ENCODE measurements around the gene FTO.
"Not testable (repeated sequence)": the region's sequence is repeated elsewhere in the genome, so short reads cannot be mapped to it uniquely, and the experiment has no call there.

The FTO gene

DNA sequence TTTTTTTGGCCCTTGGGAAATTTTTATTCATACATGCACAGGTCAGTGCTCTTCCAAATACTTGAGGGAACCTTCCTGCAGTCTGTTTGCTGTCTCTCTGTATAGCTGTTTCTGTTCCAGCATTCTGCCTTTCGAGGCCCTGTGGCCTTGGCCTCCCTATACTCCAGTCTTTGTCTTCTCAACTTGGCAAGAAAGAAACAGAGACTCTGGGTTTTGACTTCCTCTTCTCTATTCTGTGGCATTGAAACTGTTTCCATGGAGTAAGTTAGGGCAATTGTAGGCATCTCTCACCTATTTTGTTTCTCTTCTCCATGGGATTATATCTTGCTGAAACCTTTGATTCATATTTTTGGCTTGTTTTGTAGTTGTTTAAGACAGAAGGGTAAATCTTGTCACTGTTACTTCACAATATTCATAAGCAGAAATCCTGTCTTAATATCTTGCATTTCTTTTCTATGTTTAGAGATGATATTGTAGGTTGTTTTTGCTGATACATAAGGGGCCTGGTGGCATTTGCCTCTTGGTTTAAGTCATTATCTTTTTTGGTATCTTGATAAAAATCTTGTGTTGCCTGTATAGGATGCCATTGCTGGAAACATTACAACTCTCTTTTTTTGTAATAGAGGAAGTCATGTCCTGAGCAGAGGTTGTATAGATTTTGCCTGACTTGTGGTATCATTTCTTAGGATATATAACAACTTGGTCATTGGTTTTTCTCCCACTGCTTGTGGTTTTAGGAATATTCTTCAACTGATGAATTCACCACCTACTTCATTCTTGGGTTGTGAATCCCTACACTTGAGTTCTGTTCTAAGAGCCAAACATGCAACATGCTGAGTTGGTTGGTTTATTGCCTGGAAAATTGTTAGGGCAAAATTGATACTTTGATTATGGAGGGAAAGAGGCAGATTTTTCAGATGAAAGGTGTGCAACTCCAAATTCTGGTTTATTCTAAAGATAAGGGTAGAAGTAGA is 168.6 kb downstream of the FTO start:
- no peak for DNase-seq

DNA sequence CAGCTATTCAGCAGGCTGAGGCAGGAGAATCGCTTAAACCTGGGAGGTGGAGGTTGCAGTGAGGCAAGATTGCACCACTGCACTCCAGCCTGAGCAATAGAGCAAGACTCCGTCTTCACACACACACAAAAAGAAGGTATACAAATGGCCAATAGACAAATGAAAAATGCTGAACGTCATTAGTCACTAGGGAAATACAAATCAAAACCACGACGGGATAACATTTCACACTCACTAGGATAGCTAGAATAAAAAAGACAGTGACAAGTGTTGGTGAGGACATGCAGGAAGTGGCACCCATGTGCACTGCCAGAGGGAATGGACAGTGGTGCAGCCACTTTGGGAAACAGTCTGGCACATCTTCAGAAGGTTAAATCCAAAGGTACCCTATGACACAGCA is 172.9 kb downstream of the FTO start:
- no peak for DNase-seq

DNA sequence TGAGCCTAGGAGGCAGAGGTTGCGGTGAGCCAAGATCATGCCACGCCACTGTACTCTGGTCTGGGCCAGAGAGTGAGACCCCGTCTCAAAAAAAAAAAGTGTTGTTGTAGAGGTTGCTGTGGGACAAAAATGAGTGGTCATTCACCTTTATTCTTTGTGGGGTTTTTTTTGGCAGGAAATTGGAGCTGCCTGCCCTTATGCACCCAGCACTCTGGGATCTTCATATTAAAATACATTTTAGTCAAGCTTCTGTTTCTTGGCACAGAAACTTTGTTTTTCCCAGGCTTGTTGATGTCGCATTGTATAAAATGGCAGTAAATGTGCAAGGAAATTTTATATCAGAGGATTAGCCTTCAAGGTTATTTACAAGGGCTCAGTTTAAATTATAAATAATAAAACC is 174.3 kb downstream of the FTO start:
- DNase-seq, result no peak

DNA sequence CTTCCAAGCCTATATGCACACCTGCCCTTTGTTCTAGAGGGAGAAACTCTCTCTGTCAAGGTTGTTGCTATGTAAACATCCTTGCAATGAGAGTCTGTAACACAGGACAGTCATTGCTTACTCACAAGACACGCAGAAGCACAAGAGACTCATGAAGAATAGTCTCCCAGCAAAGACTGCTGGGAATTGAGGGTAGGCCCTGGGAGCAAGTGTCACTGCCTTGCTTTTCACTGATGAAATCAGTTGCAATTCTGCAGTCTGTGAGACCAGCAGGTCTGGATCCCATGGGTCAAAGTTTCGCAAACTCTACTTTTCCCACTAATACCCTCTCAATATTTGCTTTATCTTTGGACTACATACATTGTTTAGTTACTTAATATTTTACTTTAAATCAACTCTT is 177.4 kb downstream of the FTO start:
- DNase-seq, result no peak

DNA sequence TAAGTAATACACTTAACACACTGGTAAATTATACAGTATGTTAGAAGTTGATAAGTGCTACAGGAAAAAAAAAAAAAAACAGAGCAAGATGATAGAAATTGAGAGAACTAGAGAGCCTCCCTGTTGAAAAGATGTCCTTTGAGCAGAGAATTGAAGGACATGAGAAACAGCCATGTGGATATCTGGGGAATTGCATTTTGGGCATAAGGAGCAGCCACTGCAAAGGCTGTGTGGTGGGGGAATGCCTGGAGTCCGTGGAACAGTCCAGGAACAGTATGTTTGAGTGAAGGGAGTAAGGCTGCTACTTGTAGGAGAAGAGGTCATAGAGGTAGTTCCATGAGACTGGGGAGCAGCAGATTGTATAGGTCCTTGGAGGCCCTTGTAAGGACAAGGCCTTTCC is 178.4 kb downstream of the FTO start:
- no peak for DNase-seq

DNA sequence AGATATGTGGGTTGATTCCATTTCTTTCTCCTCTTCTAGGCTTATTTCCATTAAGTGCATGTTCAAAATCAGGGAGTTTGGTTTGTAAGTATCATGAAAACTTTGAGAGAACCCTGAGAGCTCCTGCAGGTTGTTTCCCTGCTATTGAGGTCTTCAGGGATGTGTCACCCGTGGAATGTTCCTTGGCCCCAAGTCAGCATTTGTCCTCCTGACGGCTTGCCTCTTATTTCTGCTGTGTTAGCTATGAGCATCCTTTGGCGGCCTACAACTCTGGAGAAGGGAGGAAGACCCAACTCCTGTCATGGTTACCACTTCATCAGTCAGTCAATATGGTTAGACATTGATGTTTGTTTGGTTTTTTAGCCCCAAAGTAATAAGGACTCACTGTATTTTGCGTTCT is 180.8 kb downstream of the FTO start:
- no peak for DNase-seq

DNA sequence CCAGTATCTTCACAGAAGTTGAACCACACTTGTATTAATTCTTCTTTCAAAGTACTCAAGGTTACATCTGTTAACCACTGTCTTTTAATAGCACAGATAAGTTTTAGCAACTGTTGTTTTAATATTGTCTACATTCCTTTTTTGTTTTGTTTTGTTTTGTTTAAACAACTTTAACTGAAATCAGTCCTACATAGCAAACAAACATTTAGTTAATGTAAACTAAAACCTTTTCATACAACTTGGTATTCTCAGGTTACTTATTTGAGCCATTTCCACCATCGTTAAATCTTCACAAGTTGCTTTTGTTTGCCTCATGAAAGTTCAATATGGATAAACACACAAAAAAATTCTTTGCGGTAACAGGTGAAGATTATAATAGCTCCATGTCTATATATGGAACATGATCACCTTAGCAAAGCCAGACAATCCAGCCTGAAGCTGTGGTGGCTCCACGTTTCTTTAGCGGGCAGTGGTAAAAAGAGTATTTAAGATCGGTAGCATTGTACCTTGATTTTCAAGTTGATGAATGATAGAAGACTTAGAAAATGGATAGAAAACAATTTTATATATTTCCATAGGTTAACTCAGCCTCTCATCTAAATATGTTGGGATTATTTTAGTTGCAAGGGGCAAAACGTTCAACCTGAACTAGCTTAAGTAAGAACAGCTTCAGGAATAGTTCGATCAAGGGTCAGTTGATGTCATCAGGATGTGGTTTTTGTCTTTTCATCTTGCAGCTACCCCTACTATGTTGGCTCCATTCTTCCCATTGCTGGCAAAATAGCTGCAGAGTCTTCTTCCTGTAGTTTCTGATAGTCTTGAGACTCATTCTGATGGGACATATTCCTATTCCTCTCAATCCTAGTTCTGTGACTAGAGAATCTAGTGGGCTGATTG is 182.8 kb downstream of the FTO start:
- DNase-seq, result no peak

DNA sequence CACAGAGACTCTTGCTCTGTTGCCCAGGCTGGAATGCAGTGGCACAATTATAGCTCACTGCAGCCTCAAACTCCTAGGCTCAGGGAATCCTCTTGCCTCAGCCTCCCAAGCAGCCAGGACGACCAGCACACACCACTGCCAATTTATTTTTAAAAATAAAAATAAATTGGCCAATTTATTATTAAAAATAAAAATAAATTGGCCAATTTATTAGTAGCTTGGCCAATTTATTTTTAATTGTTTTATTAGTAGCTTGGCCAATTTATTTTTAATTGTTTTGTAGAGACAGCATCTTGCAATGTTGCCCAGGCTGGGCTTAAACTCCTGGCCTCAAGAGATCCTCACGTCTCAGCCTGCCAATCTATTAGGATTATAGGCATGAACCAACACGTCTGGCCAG is 184.3 kb downstream of the FTO start:
- DNase-seq, result no peak

DNA sequence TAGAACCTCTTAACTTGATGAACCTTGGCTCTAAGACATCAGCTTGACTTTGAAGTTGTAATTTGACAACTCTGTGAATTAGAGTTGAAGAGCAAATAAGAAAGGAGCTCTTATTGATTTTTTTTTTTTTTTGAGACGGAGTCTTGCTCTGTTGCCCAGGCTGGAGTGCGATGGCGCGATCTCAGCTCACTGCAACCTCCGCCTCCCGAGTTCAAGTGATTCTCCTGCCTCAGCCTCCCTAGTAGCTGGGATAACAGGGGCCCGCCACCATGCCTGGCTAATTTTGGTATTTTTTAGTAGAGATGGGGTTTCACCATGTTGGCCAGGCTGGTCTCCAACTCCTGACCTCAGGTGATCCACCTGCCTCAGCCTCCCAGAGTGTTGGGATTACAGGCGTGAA is 186.9 kb downstream of the FTO start:
- DNase-seq, result not testable (repeated sequence)

DNA sequence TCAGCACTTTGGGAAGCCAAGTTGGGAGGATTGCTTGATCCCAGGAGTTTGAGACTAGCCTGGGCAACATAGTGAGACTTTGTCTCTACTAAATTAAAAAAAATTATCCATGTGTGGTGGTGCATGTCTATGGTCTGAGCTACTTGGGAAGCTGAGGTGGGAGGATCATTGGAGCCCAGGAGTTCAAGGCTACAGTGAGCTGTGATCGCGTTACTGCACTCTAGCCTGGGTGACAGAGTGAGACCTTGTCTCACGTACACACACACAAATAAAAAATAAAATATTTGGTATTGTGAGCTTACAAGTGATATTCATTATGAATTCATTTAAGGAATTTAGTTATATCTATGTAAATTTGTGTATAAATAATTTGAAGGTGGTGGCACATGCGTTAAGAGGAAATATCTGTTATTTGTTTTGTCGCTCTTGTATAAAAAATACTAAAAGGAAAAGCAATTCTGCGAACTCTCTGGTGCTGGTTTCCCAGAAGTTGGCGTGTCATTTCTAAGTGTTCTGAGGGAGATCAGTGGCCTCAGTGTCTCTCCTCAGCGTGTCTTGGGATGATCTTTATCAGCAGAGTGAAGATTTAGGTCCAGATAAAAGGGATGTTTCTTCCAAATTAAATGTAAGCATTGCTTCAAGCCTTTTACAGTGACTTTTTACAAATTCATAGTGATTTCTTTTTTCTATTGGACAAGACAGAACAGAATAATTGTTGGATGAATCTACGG is 187.6 kb downstream of the FTO start:
- DNase-seq, result no peak

DNA sequence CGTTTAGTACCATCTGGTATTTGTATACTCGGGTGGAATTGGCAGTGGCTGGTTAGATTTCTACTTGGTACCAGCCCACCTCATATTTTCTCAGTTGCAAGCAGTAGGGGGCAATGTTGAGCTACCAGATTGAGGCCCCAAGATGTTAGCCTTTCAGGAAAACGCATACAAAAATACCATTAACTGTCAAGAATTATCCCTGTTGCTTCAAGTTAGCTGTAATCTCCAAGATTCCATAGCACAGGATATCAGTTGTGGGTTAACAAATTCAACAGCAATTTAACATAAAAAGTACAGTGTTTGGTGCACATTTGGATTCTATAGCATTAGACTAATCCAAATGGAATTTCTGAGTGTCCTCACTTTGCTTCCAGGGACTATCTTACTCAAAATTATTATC is 188.2 kb downstream of the FTO start:
- no peak for DNase-seq

DNA sequence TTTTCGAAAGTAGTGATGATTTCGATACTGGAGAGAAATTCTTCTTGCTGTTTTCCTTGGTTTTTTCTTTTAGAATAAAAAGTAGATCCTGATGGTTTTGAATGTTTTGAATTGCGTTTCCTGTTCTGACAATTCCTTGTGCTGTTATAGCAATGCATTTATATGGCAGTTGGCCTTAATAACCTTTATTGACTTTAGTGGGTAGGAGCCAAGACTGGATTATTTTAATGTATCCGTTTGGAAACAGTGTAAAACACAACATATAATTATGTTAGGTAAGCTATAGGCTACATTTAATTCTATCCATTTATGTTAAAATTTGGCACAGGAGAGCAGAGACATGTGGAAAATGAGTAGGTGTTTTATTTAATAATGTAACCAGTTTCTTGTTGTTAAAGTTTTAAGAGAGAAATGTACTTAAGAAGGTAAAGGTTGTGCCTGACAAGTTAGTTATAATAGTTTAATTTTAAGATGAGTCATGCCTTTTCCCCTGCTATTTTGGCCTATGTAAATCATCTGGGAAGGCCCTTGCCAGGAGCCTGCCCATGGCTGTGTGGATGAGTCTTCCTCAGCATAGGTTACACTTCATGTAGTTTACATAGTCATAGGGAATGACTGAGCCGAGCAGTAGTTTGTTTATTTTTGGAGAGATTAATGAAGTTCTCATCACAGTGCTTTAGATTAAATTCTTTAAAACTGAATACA is 189.9 kb downstream of the FTO start:
- no peak for DNase-seq

DNA sequence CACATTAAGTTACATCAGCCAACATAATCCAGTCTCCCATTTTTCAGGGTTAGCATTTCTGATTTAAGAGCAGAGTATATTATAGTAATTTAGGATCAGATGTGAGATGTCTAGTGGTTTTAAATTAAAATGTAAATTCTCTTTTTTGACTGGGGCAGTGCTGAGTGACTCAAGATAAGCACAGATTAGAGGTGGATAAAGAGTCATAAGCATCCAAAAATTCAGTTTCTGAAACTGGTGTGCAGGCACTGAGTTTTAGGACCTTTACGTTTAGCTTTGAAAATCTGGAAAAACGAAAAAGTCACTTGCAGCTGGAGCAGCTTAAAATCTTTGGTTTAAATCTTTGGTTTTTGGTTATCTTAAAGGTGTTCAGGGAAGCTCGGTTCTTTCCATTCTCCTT is 190.7 kb downstream of the FTO start:
- DNase-seq, result no peak

DNA sequence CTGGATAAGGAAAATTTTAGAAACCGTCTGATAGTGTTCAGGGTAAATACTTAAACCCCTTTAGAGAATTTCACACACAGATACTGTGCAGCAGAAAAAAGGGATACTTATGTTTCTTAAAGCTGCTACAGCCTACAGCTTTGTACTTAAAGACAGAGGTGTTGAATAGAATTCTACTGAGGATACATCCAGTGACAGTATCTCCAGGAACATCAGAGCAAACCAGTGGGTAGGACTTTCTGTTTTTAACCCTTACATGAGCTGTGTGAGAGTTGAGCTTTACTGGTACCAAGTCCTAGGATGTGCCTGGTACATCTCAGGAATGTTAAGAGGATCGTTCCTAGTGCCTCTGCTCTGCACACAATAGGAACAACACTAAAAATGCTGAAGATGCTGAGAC is 191.5 kb downstream of the FTO start:
- DNase-seq, result no peak

DNA sequence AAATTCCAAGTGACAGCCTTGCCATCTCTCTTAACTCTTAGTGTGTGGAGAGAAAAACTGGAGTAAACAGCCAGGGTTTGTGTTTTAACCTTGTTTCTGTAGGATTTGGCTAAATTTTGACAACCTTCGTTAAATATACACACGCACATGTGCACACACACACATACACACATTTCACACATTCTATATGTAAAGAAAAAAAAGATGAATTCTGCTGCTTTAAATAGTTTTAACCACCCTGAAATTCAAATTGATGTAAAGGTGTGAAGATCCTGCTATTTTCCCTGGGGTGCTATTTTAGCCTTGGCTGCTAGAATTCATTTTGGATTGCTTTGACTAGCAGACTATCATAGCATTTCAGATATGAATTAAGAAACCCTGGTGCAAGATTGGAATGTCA is 191.9 kb downstream of the FTO start:
- no peak for DNase-seq

DNA sequence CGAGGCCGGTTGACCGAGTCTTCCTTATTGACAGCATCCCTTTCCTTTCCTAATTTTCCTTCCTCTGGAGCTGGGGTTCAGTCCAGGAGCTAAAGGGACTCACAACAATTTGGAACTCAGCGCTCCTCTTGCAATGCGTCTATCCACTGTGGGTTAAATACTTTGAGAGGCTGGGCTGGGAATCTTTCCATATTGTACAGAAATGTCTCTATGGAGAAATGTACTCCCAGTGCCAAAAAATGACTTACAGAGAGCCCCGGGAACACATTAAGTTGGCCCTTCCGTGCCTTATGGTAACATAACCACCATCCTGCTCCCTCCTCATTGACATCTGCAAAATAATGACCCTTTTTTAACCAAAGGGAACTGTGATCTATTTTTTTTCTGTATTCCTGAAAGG is 192.8 kb downstream of the FTO start:
- DNase-seq, result no peak

DNA sequence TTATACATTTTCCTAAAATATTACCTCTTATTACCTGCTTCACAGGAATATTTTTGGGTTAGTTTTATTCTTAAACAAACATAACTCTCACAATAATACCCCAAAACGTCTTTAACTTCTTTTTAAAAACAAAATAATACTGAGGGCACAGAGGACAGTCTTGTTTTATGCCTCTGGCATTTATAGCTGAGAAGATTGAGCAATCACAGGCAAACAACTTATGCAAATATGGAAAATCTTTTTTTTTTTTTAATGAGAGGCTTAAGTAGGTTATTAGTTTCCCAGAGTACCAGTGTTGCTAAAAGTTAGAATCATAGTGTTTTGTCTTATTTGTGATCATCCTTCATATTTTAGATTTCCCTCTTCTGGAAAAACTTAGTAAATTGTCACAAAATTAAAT is 195.0 kb downstream of the FTO start:
- DNase-seq, result no peak

DNA sequence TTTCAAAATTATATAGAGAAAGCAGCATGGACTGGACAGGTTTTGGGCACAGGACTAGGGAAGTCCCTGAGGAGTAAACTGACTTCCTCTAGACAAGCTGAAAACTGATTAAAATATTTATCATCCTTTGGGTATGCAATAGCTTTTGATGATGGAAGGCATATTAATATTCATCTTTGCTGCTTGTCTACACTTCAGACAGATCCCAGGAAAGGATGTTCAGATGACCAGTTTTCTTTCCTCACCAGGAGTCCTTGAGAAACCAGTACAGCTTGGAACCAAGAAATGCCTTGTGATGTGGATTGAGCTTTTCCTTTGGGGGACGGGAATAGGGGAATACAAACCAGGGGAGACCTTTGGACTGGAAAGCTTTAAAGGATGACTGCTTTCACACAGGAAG is 195.5 kb downstream of the FTO start:
- no peak for DNase-seq

DNA sequence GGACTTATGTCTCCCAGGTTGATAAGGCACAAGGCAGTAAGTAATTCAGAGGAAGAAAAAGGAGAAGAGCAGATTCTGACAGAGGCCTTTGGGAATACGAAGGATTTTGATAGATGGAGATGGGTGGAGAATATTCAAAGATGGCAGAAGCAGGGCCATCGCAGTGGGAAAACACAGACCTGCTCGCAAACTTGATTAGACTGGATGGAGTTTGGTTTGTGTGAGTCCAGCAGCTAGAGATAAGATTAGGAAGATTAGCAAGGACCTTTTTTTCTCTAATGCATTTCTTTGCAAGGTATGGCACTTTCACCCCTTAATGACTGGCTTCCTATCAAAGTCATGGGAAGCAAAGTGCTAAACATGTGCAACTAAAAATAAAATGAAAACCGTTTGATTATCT is 196.7 kb downstream of the FTO start:
- DNase-seq, result no peak

DNA sequence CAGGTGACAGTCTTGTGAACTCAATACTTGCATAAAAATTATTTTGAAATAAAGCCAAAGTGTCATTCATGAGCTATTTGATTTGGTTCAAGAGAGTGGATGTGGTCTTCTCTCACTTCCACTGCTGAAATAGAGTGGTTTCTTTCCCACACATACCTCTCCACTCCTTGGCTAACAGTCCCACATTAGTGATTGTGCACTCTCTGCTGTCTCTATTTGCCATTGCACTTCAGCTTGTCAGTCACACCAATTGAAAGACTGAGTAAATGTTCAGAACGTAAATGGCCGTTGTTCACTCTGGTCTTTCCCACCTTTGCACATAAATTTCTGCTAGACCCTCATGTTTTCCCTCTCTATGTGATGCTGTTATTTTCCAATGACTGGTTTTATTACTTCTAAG is 197.5 kb downstream of the FTO start:
- DNase-seq, result no peak

DNA sequence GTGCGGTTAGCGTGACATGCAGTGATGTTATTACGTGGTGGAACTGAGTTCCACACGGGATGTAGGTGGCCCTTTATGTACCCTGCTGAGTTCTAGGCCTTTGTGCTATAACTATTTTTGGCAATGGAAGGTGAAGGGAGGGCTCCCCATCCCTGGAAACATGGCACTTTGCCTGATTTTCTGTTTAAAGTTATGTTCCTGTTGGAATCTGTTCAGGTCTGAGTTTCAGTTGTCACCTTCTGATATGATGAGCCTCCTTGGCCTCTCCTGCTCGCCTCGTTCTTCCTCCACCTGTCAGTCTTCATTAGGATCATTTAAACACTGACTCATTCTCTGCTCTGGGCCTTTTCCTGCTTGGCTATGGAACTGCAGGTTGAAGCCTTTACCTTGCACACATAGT is 200.6 kb downstream of the FTO start:
- DNase-seq, result no peak

DNA sequence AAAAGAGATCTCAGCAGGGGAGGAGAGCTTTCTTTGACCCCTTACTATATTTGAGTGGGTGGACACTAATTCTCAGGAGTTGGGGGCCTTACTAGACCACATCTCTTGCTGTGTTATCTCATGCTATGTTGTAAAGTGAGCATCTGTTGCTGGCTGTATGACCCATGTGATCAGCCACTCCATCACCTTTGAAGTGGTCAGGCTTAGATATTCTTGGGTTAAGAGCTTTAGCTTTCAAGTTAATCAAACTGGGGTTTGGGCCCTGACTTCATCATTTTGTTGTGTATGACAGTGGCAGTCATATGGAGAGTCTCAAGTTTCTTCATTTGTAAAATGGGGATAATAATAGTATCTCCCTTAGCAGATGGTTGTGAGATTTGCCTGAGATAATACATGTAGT is 201.1 kb downstream of the FTO start:
- no peak for DNase-seq

DNA sequence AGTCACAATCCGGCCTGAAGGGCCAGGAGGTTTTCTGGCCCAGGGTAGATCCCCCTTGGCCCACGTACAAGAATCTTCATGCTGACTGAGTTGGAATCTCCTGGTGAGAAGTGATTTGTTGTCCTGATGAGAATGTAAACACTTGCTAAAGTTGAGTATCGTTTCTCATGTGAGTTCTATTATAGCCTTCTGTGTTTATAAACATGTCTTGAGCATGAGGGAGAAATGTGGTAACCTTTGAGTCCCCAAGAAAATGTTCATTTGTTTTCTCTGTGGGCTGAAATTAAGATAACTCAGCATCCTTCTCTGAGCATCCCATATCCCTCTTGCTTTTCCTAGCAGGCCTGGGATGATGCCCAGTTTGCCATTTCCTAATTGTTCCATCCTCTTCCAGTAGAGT is 204.8 kb downstream of the FTO start:
- DNase-seq, result no peak
